Non-pigmented ciliary epithelial cell (primary cell): ENCODE measurements around the gene IL4.

Experiments used
- DNase-seq: peaks from one replicate; pipeline ENCODE4 v3.0.0-alpha.2; 2010; ENCODE audit warnings: low read depth

IL4 gene

DNA sequence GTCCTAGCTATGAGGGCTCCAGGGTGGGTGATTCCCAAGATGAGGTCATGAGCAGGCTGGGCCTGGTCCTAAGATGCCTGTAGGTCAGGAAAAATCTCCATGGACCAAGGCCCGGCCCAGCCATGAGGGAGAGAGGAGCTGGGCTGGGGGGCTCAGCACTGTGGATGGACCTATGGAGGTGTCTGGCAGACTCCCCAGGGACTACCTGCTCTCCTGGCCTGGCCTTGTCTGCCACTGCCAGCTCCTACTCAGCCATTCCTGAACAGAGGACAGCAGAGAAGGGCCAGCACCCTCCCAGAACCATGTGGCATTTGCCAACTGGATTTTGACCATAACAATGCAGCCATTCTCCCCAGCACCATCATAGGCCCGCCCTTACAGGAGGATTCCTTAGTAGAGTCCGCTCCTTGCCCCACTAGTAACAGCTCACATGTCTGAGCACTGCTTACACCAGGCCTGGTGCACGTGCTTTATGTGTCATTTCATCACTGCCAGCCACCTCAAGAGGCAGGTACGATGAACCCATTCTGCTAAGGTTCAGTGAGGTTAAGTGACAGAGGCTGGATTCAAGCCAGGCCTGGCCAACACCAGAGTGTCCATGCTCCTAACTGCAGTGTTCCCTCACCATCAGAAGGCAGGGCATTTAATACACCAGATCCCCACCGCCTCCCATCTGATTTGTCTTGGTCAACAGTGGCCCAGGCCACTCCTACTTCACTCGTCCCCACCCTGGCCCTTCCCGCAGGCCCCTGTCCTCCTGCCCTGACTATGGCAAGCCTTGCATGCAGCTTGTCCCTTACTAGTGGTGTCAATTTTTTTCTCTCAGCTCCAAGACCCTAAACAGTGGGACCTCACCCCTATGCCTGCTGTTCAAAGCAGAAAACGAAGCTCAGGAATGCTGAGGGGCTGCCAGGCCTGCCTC, 15.1 kb upstream of the IL4 start:
- no peak for DNase-seq

DNA sequence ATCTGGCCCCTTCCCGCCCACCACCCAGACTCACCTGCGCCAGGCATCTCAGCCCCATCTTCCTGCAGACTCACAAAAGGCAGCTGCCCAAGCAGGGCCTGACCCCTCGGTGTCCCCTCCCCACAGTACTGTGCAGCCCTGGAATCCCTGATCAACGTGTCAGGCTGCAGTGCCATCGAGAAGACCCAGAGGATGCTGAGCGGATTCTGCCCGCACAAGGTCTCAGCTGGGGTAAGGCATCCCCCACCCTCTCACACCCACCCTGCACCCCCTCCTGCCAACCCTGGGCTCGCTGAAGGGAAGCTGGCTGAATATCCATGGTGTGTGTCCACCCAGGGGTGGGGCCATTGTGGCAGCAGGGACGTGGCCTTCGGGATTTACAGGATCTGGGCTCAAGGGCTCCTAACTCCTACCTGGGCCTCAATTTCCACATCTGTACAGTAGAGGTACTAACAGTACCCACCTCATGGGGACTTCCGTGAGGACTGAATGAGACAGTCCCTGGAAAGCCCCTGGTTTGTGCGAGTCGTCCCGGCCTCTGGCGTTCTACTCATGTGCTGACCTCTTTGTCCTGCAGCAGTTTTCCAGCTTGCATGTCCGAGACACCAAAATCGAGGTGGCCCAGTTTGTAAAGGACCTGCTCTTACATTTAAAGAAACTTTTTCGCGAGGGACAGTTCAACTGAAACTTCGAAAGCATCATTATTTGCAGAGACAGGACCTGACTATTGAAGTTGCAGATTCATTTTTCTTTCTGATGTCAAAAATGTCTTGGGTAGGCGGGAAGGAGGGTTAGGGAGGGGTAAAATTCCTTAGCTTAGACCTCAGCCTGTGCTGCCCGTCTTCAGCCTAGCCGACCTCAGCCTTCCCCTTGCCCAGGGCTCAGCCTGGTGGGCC, 13.9 kb upstream of the IL4 start:
- DNase-seq = no peak

DNA sequence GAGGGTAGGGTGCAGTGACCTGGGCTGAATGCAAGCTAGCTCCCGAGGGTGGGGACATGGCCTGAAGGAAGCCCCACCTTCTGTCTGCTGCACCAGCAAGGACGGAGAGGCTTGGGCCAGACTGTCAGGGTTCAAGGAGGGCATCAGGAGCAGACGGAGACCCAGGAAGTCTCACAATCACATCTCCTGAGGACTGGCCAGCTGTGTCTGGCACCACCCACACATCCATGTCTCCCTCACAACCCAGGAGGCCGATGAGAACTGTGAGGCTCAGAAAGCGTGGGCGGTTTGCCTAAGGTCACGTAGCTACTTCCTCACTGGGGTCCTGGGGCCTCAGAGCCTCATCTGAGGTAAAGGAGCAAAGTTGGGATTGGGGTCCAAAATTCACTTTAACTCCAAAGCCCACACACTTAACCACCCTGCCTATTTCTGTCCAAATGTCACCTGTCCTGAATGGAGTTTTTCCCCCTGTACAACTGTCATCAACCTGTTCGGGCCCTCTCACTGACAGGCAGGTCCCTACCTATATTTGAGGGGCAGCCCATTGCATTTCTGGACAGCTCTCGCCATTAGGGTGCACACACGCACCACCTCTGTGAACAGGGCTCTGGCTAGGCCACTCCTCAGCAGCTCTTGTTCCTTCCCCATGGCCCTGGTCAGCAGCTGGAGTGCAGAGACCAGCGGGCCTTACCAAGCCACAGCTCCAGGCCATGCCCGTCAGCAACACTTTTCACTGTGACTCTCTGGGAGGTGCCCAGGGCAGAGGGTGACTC, 12.4 kb upstream of the IL4 start:
- DNase-seq = no peak

DNA sequence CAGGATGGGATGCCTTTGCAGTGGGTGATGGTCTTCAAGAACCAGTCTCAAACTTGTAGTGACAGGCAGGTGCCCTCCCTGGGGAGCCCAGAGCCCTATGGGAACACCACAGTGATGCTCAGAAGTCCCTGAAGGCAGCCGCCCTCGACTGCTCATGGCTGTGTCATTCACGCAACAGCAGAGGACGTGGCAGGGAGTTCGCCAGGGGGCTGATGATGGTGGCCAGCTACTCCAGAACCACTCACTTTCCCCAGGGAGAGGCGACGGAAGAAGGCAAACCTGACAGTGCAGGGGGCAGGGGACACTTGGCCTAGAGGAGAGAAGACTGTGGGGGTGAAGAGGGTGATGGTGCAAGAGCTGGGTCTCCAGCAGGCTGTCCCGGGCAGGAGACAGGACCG, 11.8 kb upstream of the IL4 start:
- no peak for DNase-seq

DNA sequence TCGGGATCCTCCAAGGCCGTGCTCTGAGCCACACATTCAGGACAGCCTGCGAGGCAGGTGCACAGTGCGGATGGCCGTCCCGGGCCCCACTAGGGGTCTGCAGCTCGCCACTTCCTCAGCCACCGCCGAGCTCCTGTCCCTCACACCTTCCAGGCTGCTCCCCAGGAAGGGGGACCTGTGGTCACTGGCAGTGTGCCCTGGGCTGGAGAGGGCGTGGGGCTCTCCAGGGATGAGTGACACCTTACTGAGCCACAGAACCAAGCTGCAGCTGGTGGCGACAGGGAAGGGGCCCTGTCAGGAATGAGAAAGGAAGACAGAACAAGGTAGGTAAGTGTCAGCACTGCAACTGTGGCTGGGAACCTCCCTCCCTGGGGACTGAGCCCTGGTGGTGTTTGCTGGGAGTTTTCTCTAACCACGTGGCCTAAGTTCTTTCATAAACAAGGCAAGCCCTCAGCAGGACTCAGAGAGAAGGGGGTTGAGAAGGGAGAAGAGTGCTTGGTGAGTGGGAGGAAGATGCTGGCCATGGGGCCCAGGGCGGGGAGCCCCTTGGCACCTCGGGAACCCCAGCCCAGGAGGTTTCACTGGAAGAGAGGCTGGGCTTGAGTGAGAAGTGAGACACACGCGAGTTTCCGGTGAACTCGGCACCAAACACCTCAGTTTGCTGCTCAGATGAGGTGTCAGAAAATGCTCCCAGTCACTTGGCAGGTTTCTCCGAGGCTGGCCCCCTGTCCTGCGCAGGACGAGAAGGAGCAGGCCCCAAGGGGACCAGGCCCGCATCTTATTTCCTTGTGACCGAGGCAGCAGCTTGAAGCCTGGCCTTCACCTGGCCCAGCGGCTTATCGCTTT, 10.6 kb upstream of the IL4 start:
- DNase-seq = no peak

DNA sequence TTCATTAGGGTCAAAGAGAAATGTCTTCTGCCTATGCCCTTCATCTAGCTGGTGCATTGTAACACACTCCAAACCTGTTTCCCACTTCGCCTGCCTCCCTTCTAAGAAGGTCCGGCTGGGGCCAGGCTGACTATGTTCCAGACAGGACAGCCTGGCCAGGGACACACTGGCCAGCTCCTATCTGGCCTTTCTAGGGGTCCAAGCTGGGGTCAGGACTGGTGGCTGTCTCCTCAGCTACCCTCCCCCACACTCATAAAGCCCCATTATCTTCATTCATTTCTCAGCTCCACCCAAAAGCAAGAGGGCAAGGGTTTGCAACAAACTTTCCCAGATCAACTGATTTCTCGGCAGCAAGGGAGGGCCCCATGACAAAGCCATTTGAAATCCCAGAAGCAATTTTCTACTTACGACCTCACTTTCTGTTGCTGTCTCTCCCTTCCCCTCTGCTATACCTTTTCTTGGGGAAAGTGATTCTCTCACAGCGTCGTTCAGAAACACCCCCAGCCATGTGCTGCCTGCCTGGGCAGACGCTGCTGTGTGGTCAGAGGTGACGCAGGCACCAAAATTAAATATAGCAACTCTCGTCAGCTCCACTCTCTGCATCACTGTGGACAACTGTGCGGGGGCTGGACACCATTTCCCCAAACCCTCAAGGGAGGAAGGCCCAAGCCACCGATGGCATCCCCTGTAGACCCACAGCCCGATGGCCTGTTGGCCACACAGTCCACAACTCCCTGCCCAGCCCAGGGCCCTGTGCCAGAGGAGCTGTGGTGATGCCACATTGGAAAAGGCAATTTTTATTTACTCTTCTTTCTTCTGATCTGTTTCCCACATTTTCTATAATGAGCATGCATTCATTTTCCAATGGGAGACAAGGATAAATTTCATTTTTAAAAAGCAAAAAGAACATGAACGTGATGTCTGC, 9.8 kb upstream of the IL4 start:
- no peak for DNase-seq

DNA sequence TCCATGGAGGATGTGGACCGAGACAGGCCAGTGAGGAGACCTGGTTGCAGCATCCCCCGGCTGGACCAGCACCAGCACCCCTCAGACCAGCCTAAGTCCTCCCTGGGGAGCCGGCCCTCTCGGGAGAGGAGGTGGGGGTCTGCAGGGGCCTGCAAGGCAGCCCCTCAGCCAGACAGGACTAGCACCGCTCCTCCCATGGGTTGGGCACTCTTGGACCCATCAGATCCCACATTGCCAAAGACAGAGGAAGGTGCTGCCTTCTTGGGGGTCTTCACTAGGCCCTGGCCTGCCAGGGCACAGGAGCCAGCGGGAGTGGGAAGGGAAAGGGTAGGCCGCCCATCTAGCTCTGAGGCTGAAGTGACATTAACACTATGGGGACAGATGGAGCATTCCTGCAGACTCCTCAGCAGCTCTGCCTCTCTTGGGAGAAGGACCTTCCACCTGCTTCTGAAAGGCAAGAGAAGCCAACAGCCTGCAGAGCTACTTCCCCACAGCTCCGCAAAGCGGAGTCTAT, 9.0 kb upstream of the IL4 start:
- DNase-seq = no peak

DNA sequence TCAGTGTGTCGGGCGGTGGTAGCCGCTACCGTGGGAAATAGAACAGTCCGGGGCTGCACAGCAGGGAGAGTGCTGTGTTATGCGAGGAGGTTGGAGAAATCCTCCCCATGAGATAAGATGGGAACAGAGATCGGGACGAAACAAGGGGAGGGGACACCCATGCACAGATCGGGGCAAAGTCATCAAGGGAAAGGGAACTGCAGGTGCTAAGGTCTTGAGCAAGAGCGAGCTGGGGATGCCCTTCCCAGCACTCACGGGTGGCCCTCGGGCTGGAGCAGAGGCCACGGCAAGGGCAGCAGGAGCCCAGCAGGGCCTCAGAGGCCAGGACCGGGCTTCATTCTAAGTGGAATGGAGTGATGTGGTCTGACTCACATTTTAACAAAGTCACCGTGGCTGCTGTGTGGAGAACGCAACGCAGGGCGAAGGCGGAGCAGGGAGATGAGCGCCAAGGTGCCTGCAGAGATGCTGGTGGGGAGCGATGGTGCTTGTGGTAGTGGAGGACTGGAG, 8.2 kb upstream of the IL4 start:
- no peak for DNase-seq

DNA sequence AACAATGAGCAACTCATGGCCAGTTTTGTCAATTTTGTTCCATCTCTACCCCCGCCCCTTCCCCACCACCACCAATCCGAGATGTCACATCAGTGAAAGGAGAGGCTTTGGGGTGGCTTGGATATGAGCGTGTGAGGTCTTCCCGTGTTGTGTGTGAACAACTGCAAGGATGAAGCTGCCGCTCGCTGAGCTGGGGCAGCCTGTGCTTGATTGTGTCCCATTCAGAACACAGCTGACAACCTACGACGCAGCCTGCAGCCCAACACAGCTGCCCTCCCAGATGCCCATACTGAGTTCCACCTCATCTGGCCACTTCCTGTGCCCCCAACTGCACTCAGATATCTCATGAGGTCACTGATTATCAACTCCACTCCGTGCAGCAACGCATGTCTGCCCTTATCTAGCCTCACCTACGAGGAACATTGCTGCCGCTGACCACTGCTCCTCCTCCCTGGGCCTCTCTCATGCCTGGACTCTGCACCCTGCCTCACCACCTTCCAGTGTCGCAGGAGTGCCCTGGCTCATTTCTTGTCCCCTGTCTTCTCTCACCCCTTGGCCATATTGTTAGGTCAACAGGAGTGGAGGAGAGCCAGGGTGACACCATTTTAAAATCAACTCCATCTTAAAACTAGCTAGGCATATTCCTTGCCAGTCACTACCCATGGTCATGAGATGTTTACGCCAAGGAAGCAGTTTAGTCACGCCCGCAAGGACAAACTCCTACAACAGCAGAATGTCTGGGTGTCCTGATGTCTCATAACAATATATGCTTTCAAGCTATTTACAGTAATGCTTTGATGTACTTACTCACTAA, 7.3 kb upstream of the IL4 start:
- DNase-seq = no peak

DNA sequence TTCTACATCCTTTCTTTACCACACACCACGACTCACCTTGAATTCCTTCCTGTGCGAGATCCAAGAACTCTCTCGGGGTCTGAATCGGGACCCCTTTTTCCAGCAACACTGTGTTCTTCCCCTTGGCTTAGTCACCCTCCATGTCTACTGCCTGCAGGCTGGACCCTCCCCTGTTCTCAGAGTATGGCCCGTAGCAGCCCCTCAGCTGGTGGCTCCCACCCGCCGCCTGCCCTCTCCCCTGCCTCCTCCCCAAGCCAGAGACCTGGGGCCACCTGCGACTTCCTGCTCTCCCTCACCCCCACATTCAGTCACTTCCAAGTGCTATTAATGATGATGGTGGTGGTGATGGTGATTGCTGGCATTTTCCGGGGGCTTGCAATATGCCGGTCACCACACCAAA, 6.5 kb upstream of the IL4 start:
- no peak for DNase-seq

DNA sequence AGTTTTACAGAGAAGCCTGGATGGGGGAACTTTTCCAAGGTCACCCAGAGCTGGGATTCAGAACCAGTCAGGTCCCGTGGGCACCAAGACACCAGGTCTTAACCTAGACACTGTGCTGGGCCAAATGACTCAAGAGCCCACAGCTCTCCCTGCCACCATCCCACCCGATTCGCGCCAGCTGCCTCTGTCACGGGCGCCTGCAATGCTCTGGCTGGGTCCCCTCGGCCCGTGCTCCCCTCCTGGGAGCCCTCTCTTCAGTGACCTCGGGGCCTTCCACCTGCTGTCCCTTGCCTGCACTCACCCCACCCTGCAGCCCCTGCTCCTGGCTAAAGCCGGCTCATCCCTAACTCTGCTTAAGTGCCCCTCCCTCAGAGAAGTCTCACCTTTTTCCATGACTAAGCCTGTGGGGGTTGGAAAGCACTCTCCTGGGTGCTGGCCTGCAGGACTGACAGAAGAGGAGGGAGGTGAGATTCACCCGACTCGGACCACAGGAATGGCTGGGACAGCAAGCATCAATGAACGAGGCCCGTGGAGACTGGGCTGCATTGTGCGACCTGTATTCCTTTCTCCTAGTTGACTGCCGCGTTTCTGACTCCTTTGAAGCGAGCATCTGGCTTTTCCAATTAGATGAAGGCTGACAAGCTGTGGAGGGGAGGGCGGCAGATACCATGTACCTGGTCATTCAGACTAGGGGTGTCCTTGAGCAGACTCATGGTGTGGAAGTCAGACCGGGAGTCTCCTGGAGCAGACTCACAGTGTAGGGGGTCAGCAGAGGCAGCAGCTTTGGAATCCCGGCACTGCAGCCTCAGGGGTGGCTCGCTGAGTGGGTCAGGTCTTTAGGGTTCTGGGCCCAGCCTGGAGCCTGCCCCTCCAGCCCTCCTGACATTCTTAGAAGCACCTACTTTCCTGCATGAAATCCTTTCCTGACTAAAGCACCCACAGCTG, 5.8 kb upstream of the IL4 start:
- no peak for DNase-seq

DNA sequence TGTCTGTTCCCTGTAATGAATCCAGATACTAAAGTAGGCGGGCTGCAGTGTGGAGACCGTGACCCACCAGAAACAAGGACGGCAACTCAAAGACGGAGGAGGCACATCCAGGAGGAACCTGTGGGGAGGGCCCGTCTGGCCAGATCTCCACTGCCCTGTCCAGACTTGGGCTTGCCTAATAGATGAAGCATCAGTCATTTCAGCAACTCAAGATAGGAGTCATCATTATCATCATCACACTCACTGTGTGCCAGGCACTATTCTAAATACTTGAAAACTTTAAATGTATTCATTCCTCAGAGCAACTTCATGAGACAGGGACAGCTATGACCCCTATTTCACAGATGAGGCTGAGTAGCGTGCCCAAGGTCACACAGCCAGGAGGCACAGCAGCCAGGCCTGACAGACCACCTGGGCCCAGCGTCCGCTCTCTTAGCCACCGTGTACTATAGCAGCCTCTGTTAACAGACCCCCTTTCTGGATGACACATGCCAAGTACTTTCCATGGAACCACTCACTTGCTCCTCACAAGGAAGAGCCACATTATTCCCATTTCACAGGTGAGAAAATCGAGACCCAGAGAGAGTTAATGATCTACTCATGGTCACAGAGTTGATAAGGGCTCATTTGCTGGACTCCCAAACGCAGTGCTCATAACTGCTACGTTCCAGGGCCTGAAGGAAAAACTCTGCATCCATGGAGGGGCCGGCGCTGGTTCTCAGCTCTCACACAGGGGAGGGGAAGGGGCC, 4.9 kb upstream of the IL4 start:
- no peak for DNase-seq

DNA sequence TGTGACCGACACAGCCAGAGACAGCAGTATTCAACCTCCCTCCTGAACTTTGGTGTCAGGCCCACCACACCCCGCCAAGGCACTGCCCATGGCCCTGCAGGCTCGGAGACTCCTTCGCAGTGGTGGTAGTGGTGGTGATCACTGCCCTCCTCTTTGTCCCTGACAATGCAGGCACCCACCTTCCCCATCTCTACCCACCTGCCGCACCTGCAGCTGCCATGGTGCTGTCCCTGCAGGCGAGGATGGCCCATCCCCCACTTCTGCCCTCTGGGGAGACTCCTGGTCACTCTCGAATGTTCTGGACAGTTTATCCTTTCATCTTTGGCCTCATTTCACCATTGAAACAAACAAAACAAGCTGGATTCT, 4.4 kb upstream of the IL4 start:
- DNase-seq = no peak

DNA sequence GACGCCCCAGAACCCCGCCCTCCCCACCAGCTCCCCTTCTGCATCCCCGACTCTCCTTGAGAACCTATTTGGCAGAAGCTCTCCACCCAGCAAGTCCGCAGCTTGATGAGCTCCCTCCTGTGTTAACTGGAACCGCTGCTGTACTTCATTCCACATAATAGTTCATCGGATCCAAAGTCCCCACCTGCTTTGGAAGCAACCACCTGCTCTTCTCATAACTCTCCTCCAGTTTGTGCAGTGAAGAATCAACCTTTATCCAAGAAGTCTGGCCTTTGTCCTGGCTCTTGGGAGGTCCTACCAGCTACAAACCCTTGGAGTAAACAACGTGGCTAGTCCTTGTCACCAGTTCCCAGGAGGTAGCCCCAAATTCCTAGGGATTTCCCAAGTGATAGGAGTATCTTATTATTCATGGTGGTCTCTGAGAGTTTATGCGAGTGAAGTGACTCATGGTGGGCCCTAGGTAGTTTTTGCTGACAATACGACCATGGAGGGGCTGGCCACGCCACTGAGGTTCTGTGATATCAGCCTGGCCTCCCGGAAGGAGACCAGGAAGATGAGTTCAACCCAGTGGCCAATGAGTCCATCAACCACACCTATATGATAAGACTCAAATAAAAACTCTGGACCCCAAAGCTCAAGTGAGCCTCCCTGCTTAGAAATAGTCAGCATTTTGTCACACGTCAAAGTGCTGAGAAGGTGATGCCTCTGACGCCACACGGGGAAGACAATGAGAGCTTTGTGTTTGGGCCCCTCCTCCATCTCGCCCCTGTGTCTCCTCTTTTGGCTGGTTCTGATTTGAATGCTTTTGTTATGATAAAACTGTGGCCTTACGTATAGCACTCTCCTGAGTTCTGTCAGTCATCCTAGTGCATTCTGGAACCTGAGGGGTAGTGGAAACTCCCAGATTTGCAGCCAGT, 3.6 kb upstream of the IL4 start:
- no peak for DNase-seq

DNA sequence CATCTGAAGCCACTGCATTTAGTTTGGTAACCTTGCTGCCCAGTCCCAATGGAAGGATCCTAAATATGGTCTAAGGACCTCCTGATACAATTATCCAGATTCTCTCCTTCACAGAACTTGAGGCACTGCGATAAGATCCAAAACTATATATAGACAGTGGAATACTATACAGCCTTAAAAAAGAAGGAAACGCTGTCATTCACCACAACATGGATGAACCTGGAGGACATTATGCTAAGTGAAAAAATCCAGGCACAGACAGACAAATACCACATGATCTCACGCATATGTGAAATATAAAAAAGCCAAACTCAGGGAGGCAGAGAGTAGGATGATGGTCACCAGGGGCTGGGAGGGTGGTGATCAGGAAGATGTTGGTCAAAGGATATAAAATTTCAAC, 2.8 kb upstream of the IL4 start:
- no peak for DNase-seq

DNA sequence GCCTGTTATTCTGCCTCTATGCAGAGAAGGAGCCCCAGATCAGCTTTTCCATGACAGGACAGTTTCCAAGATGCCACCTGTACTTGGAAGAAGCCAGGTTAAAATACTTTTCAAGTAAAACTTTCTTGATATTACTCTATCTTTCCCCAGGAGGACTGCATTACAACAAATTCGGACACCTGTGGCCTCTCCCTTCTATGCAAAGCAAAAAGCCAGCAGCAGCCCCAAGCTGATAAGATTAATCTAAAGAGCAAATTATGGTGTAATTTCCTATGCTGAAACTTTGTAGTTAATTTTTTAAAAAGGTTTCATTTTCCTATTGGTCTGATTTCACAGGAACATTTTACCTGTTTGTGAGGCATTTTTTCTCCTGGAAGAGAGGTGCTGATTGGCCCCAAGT, 301 bp upstream of the IL4 start:
- DNase-seq = no peak
